T47D (cell line): ENCODE measurements around the gene LYPD6B.

ENCODE experiments used
- DNase-seq, 2 experiments: peaks; one replicate each; pipeline versions ENCODE4 v3.0.0 to v3.0.0-alpha.2; 2011 to 2012; ENCODE audit warnings: low read depth in 1 of 2, low spot score in 1 of 2
- JUND ChIP-seq: IDR thresholded peaks from 2 replicates; pipeline ENCODE4 v1.6.1; 2012; ENCODE audit warnings: low read depth
- in situ Hi-C: cut with HindIII; loops from 2 replicates; pipeline ENCODE4 v1.10.0; 2016; ENCODE audit warnings: low sequenced_read_pairs, low pct_unique_long_range_greater_than_20kb

The LYPD6B gene

GRCh38 chr2:149155988-149156387 is 117.5 kb downstream of the LYPD6B start:
- no peak for DNase-seq
- in situ Hi-C loops: no loop called here
- TF ChIP-seq JUND: no peak

GRCh38 chr2:149156971-149157740 is 118.7 kb downstream of the LYPD6B start:
- in situ Hi-C loops: no loop called here
- TF ChIP-seq JUND: no peak
- DNase-seq: no peak

DNA sequence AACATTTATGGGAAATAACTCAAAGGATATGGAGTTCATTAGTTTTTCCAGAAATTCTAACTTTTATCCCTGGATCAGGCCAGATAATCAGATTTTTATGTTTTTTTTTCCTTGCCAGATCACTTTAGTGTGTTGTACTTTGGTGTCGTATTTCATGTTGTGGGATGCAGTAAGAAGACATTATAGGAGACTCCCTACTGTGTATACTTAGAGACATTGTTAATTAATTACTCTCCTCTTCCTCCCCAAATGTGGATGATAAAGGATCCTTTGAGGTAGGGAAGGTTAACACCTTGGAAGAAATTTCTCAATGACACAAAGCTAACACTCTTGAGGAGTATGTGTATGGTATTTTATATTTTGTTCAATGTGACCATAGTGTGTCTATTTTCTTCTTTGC is 120.5 kb downstream of the LYPD6B start:
- no peak for DNase-seq
- TF ChIP-seq JUND: no peak
- in situ Hi-C loops: no loop called here

- no peak for TF ChIP-seq JUND
- no peak for DNase-seq
- in situ Hi-C loops: no loop called here
Measured at GRCh38 chr2:149160195-149160594, 121.7 kb downstream of the LYPD6B start.

DNA sequence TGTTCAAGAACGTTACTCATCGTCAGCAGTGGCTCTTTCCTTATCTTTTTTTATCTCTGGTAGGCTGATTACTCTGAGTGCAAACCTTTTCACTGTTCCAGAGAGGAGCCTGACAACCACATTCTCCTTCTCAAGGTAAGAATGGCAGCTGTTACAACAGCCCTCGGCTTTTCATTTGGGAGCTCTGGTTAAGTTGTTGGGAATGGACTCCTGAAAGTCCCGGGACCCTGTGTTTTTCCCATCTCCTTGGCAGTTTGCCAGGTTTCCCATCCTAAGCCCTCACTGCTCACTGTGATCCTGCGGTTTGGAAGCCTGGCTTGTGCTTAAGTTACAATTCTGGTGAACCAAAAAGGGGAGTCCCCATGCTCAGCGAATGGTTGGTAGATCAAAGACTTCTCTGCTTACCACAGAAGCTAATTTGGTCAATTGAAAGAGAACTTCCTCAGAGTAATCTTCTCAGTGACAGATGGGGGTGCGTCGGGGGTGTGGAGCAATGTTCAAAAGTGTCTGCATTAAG is 122.3 kb downstream of the LYPD6B start:
- DNase-seq: no peak
- no peak for TF ChIP-seq JUND
- in situ Hi-C loops: no loop called here

DNA sequence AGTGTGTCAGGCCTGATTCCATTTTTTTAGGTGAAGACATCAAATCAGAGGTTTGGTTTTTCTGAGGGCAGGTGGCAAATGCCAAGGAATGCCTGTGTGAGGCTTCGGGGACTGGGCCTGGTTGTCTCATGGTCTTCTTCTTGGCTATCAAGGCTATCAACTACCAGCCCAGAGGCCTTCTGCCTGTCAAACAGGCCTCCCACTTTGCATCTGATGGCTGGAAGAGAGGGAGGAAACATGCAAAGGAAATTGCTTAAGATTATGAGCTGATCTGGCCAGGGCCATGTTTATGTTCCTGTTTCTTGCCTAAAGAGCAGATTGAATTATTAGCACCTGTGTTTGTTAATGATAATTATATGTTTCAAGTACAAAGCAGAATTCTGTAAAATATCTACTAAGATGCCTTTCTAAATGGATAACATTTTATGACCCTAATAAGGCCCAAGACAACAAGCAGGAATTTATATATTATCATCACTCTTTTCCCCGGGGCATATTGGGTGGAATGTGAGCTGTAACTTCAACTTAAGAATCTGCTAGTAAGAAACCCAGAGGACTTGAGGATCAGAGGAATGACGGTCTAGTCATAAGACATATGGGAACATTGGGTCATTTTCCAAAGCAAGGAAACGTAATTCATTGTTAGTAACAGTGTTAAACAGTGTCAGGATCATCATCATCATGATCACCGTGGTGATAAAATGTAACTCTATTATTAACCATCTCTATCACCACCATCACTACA is 123.2 kb downstream of the LYPD6B start:
- in situ Hi-C loops: no loop called here
- no peak for TF ChIP-seq JUND
- DNase-seq: no peak

DNA sequence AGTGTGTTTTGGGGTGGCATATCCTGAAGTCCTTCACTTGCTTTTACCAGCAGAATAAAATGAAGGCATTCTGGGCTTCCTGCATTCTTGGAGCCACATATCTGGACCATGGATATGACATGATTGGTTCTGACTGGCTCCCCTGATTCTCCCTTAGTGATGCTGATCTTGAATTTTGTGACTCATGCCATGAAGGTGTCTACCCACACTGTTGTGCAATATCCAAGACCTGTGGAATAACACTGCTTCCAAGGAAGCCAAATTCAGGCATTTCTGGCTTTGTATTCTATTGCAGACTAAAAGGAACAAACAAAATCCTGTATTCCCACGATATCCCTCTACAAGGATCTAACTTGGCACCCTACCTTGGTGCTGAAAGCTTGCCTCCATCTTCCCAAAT is 125.8 kb downstream of the LYPD6B start:
- in situ Hi-C loops: no loop called here
- TF ChIP-seq JUND: no peak
- DNase-seq: no peak

- TF ChIP-seq JUND: no peak
- no peak for DNase-seq
- in situ Hi-C loops: no loop called here
Measured at GRCh38 chr2:149164827-149165226, 126.3 kb downstream of the LYPD6B start.

DNA sequence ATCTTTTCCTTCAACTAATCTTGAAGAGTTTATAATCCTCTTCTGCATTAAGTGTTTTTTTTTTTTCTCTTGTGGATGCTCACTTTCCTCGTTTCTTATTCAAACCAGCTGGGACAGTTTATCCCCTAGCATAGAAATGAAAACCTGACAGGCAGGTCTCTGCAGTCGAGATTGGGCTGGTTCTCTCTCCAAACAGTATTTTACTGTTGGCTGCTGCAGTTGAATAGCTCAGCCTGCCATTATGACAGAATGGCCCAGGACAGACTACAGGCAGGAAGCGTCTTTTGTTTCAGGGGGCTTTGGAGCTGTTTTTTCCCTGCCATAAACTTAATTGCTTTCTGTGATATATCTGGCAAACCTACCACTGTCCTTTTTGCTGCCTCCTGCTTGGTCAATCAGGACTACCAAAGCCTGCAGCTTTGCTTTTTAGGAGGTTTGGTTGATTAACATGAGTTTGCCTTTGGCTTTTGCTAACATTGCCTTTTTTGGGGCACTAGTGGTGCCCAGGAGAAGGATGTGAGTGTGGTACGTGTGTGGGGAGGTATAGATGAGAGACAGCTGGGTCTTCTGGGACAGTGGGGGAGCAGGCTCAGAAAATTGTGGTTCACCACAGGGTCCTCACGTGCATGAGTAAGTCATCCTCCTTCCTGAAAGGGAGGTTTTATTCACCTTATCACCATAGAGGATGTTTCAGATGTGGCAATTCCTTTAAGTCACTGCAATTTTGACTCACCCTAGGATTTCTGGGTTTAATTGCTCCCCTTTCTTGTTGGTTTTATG is 128.7 kb downstream of the LYPD6B start:
- TF ChIP-seq JUND: no peak
- in situ Hi-C loops: no loop called here
- DNase-seq: peak in 1 of 2 experiments; percentile 29

DNA sequence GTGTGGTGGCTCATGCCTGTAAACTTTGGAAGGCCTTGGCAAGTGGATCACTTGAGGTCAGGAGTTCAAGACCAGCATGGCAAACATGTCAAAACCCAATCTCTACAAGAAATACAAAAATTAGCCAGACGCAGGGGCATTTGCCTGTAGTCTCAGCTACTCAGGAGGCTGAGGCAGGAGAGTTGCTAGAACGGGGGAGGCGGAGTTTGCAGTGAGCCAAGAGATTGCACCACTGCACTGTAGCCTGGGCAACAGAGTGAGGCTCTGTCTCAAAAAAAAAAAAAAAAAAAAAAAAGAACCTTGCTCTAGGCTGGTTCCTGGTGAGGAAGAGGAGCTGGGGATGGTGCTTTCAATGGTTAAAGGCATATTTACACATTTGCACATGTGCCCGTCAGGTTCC is 129.4 kb downstream of the LYPD6B start:
- no peak for TF ChIP-seq JUND
- in situ Hi-C loops: no loop called here

DNA sequence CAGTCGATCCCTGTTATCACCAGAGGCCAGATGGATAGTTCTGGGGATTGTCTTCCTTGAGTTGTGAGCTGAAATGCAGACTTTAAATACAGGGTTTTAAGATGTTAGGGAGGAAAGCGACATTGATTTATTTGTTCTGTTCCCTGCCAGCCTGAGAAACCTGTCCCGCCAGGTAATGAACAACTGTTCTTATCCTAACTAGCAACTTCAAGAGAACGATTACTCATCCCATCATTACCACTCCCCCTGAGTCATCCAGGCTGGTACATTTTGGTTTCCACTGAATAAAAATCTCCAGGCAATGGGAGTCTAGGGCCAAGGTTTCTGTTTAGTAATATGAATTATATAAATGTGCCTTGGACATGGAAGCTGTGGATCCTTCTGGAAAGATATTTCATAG is 131.2 kb downstream of the LYPD6B start:
- no peak for TF ChIP-seq JUND
- in situ Hi-C loops: no loop called here
- DNase-seq: peak; percentile 5 to 72

More for the DNA sequence above, 129.4 kb downstream of the LYPD6B start:
- DNase-seq: no peak

GRCh38 chr2:149170156-149170555 is 131.7 kb downstream of the LYPD6B start:
- in situ Hi-C loops: no loop called here
- no peak for TF ChIP-seq JUND
- DNase-seq: no peak
